Pulmonary artery endothelial cell (primary cell): ENCODE data around the gene ZBTB38. TPM values are rescaled to one million over a fixed set of nuclear protein-coding genes. Genes with fewer than 3 reads are reported as not detected.
A peak's percentile ranks its signal among the peaks of the same experiment; 100 is the strongest.

Experiments used
- DNase-seq: peaks from one replicate; pipeline ENCODE4 v3.0.0-alpha.2; 2011; ENCODE audit warnings: low read depth, low spot score
- total RNA-seq: library from RNA; depleted of rRNA; stranded (reverse); fragments of >200 nt; gene quantifications from 2 replicates; pipeline ENCODE4 v1.2.3, GENCODE V29; 2014

Gene ZBTB38, protein sequence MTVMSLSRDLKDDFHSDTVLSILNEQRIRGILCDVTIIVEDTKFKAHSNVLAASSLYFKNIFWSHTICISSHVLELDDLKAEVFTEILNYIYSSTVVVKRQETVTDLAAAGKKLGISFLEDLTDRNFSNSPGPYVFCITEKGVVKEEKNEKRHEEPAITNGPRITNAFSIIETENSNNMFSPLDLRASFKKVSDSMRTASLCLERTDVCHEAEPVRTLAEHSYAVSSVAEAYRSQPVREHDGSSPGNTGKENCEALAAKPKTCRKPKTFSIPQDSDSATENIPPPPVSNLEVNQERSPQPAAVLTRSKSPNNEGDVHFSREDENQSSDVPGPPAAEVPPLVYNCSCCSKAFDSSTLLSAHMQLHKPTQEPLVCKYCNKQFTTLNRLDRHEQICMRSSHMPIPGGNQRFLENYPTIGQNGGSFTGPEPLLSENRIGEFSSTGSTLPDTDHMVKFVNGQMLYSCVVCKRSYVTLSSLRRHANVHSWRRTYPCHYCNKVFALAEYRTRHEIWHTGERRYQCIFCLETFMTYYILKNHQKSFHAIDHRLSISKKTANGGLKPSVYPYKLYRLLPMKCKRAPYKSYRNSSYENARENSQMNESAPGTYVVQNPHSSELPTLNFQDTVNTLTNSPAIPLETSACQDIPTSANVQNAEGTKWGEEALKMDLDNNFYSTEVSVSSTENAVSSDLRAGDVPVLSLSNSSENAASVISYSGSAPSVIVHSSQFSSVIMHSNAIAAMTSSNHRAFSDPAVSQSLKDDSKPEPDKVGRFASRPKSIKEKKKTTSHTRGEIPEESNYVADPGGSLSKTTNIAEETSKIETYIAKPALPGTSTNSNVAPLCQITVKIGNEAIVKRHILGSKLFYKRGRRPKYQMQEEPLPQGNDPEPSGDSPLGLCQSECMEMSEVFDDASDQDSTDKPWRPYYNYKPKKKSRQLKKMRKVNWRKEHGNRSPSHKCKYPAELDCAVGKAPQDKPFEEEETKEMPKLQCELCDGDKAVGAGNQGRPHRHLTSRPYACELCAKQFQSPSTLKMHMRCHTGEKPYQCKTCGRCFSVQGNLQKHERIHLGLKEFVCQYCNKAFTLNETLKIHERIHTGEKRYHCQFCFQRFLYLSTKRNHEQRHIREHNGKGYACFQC (N-terminal part only)
- total RNA-seq = 80.3 and 128 TPM in 2 replicates

DNA sequence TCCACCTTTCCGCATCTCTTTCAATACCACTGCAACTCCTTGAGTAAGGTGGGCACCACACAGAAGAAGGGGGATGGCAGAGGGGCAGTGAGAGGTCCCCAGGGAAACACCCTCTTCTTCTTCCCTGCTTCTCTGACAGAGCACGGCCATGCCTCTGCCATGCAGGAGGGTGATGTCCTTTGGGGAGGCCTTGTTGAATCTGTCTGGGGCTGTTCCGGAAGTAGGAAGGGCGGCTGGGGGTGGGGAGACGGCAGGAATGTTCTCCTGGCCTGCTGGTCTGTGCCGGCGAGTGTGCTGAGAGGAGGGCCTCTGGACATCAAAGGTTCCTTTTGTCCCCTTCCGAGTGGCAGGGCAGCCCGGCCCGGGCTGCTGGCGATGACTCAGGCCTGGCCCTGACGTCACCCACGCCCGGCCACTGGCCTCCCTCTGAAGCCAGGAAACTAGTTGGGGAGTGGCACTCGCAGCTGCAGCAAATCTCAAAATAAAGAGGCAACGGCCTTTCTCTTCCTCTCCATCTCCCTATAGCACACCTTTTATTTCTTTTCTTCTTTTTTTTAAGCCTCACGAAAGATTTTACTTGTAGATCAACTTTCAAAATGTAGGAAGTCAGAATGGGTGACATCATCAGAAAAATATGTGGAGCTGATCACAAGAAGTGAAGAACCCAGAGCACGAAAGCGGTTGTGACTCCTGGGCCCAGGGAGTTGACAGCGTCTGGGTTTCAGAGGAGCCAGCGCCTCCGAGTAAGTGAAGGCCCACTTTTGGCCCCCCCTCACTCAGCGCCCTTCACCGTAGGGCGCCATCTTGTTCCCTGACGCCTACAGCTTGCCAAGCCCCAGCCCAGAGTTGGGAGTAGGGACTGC is at the start of gene ZBTB38:
ZBTB38 (plus strand) TSS at position 443 of the 863 bp plus-strand sequence. CDS start 73,885 bp downstream, outside the sequence.
- DNase-seq = peak; percentile 77

DNA sequence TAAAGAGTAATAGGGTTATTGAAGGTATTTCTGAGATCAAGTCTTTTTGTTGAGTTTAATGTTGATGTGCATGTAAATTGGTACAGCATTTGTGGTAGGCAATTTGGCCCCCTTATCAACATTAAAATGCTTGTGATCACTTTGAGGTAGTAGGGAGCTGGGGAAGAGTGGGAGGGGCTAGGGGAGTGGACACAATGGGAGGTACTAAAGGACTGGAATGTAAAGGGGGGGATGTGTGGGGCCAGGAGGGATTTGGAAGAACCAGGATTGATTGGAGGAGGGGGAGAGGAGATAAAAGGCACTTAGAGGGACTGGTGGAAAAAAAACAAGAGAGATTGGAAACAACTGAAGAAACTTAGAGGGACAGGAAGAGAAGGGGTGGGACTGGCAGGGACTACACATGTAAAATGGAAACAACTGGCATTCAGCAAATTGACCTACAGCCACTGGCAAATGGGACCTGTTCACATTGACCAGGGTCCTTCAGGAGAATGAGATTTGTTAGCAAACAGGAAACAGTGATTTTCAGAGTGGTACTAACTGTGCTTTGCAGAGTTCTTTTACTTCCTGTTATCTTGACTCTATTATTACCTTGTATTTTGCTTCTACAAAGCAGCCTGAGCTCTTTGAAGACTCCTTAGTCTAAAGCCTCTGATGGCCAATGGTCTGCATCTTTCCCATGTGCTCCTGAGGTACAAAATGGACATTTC is 47.8 kb upstream of the ZBTB38 start:
- DNase-seq = no peak

DNA sequence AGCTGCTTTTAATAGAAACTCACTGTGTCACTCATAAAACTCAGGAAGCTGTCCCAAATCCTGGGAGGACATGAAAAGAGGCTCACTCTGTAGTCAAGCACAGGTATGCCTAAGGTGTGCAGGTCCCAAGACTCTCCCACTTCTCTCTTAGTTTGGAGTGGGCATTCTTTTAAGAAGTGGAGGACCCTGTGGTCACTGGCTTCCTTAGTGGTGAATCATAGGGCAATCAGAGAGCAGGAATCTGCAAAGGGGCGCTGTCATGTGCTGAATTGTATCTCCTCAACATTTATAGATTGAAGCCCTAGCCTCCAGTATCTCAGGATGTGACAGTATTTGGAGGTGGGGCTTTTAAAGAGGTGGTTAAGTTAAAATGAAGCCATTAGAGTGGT is 47.2 kb upstream of the ZBTB38 start:
- DNase-seq = no peak

DNA sequence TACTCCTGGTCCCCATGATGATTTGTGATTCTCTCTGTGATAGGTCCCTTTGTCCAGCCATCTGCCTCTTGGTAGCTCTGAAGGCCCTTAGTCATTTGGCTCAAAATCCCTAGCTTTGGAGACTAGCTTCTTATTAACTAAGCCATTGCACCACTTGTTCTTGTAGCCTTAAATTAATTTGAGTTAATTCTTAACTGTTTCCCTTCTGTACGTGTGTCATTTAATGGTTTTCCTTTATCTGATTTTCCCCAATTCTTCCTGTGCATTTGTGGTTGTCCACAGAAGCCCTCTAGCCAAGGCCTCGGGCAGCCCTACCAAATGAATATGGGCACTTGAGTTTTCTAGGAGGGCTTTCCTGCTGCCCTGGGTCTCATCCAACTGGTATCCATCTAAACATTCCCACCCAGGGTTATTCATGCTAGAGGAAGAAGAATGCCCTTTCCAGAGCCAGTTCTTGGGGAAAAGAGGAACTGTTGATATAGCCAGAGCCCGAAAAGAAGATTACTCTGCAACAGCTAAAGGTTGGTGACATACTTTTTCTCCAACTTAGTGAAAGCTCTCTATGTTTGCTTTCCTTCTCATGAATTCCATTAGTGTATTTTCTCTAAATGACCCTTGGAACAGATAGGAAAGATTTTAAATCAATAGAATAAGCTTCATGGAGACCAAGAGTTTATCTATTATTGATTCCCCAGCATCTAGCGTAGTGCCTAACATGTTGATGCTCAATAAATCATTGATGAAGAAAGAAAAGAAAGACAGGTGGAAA is 44.2 kb upstream of the ZBTB38 start:
- DNase-seq = no peak

DNA sequence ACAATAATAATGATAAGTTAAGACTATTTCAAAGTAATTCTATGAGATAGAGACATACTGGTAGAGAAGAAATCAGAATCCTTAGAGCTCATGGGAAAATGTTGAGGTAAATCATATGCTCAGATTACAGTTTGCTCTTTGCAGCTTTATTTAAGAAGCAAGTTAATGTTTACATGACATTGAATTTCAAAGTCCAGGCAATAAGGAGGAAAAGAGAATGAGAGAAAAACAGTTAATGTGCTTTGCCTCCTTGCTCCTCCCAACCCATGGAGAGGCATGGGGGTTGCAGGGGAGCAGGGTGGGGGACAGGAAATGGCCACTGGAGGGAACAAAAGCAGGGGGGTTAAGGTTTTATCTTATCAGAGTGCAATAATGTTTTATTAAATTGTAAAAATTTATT is 42.2 kb upstream of the ZBTB38 start:
- DNase-seq = no peak

DNA sequence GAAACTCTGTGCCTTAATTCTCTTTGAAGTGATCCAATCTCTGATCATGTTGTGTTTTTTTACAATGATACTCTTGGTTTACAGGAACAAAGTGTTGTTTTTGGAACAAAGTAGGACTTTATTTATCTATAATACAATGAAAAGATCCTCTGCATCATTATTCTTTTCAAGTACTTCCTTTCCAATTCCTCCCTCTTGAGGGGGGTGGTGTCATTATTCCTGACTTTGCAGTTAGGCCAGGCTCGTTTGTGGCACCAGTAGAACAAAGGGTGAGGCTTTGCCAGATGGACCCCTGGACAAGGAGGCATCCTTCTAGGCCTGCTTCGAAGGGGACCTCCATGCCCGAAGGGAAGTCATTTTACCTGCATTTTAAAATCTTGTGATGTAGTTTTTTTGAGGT is 41.7 kb upstream of the ZBTB38 start:
- DNase-seq = no peak

DNA sequence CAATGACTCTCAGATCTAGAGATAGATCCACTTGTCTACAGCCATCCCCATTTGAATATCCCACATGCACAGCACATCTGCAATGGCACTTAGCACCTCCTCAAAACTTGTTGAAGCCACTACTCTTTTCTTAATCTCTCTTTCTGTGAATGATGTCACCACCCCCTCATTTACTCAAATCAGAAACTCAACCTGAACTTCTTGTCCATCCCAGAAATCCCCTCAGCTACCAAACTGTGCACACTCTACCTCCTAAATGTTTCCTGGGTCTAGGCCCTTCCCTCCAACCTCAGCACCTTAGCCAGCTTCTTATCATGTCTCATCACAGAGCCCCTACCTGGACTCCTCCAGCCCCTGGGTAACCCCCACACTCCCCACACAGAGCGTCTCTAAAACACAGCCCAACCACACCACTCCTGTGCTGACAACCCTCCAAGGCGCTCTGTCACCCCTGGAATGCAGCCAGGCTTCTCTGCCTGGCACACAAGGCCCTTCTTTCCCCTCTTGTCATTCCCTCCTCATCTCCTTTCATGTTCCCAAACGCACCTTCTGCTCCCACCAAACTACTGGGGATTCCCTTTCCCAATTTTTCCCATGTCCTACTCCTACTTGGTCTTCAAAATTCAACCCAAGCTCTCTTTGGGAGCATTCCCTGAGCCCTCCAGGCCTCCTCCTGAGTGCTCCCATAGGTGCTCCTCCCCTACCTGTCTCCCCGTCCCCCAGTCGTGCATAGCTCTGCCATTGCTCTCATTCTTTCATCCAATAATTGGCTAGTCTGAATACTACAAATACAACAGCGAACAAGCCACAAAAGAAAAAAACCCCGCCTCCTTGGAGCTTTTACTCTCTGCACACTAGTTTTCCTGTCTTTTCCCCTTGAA is 39.8 kb upstream of the ZBTB38 start:
- no peak for DNase-seq

DNA sequence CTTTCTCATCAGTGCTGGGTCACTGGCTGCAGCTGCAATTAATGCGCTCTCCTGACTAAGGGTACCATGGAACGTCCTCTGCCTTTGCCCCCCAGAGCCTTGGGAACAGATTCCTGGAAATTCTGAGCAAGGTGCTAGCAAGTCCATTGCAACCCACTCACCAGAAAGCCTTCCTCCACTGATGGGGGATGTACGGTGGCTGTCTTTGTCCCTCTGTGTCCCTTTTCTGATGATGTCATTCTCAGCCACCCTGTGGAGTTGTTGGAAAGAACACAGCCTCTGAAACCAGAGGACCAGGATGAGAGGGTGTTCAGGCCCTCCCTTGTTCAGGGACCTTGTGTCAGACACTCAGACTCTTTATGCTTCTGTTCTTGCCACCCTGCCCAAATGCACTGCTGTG is 38.1 kb upstream of the ZBTB38 start:
- no peak for DNase-seq

DNA sequence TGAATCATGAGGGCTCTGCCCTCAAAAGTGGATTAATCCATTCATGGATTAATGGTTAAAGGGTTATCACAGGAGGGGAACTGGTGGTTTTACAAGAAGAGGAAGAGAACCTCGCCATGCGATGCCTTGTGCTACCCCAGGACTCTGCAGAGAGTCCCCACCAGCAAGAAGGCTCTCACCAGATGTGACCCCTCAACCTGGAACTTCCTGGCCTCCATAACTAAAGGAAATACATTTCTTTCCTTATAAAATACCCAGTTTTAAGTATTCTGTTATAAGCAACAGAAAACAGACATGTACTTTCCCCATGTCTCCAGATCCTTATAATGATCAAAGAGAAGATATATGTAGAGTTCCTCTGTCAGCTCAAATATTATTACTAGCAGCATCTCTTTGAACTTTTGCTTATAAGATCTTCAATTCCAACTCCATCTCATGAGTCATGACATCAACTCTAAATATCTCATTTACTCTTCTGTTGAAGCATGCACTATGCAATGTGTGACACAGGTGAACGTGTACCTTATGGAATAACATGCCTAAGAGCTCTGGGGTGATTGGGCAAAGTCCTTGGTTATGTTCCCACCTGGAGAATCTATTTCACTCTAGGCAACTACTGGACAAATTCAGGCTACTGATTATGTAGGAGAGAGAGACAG is 37.5 kb upstream of the ZBTB38 start:
- no peak for DNase-seq

DNA sequence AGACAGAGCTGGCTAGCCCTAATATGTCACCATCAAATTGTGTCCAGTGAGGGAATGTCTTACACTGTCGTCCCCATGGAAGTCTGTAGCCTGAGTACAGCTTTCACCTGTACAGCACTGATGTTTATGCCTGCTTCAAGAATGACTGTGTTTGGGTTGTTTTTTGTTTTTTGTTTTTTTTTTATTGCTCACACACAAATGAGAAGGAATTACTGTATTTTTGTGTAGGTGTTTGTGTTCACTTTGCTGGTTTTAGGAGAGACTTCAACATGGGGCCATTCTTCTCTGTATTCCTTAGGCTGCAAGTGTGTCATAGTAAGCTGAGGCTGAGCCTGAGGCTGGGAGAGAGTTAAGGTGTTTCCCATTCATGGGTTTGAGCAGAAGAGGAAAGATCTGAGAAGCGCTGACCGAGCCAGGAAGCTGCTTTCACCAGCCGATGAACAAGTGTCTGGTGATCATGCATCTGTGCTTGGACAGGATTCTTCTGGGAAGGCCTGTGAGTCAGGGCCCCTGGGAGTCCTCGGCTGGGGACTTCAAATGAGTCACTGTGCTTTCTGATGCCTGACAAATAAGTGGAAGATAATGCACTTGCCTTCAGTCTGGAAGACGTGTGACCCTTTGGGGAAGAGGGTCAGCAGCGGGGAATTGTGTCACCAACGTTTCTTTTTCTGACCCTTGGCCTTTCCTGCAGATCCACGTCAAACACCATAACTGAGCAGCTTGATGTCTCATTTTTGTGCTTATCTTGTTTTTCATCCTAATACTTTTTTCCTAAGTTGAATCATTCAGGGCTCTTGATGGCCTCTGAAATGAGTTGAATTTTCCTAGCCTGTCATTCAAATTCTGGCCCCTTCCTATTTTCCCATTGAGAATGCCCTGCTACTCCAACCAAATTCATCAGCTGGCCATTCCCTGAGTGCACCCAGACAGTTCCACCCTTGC is 36.7 kb upstream of the ZBTB38 start:
- DNase-seq = peak; percentile 80

DNA sequence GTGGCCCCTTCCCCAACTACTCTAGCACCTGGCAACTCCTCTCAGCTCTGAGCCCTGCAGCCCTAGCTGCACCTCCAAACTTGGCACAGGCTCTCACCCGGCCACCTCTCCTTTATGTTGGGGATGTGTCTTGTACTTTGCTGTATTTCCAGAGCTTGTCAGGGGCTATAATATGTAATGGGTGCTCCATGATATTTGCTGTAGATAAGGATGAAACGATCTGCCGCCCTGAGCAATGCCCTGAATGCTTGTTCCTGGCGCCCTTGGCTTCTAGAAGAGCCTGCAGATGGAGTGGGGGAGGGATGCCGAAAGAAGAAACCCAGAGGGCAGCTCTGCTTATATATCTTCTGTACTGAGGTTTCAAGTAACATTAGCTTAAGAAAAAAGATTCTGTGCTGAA is 35.9 kb upstream of the ZBTB38 start:
- DNase-seq = no peak

DNA sequence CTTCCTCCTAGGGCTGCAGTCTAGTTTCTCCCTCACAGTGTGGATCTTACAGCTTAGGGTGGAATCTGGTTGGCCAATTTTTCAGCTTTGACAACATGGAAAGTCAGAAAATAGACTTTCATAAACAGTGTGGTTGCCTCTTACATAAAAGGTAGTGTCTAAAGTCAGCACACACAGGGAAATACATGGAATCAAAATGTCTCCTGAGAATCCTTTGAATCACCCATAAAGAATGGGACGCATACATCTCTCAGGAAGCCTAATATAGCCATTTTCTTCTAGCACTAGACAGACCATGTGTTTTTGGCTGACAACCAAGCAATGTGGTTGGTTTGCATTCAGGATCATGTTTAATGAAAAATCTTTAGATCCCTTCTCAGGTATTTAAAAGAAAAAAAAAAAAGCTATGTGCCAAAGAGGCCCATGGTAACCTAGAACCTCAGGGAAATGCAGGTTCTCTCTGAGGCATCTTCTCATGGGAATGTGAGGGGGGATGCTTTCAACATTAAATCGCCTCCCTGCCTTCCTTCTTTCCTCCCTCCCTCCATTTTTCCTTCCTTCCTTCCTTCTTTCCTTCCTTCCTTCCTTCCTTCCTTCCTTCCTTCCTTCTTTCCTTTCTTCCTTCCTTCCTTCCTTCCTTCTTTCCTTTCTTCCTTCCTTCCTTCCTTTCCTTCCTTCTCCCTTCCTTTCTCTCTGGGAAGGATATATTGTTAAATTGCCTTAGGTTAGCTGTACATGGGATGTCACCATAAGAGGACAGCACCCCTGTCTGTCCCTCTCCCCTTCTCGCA is 34.3 kb upstream of the ZBTB38 start:
- DNase-seq = no peak

DNA sequence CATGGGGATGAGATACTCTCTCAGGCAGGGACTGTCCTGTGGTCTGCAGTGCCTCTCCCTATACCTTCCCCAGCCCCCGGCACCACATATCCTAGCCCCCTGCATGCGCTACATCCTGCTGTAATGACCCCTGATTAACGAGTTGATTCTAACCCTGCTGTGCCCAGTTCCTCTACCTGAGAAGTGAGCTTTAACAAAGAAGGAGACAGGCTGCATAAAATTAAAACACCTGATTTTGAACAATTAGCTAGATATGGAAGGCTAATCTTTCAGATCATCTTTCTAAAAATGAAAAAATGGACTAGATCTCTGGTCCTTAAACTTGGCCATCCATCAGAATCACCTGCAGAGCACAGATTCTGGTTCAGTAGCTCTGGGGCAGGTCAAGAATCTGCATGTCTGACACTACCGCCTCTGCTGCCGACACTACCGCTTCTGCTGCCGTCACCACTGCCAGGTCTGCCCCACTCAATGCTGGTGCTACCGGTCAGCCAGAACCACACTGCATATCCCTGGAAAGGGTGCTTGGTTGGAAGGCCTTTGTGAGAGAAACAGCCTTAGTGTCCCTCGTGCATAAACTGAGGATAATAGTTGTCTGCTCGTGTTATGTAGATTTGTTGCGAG is 33.6 kb upstream of the ZBTB38 start:
- DNase-seq = no peak

DNA sequence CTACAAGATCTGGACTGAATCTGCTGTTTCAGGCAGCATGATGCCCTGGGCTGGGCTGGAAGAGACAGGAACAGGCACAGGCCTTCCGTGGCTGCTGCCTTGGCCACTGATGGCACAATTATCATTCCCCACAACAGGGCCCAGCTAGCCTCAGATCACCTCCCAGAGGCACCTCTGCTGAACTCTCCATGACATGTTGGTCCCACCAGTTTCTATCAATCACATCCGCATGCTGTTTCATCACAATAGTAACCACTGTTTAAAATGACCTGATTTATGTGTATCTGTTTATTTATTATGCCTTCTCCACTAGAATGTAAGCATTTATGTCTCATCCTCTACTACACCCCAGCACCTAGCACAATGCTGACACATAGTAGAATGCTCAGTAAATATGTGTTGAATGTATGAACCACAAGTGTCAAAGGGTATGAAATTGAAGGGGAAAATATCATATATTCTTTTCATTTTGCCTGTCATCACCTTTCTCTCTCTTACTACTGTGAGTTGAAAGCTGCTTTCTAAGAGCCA is 32.7 kb upstream of the ZBTB38 start:
- no peak for DNase-seq
